Left ventricle myocardium superior (tissue), 1 donor: ENCODE results near the gene CELA2A. TPM values are rescaled to one million over a fixed set of nuclear protein-coding genes. Genes with fewer than 3 reads are reported as not detected.
"Not testable (repeated sequence)": the region's sequence is repeated elsewhere in the genome, so short reads cannot be mapped to it uniquely, and the experiment has no call there.

Experiments used
- ATAC-seq: fragments of 200-7000 bp; cut with Tn5 transposase; one replicate; pipeline ENCODE4 v1.9.1; 2020; ENCODE audit warnings: mild to moderate bottlenecking, moderate library complexity
- DNase-seq: peaks from one replicate; pipeline ENCODE4 v3.0.0-alpha.2; 2020
- intact Hi-C: fragments of 100-400 bp; cut with micrococcal nuclease; formaldehyde crosslinking; loops from one replicate; pipeline ENCODE4 v1.11.0; 2022
- total RNA-seq: library from RNA; stranded (reverse); fragmentation: NEBNext Ultra II Directional; extraction: Animal tissue kit (Norgen Biotek cat#: 25700); gene quantifications from one replicate; pipeline ENCODE4 v1.2.1, GENCODE V29; 2021
- donor health status: DM: no; HTN: yes; CAD: no; lungs with severe emphysema.

The CELA2A gene
- total RNA-seq, 1 donor from 2014 or later, result not detected

DNA sequence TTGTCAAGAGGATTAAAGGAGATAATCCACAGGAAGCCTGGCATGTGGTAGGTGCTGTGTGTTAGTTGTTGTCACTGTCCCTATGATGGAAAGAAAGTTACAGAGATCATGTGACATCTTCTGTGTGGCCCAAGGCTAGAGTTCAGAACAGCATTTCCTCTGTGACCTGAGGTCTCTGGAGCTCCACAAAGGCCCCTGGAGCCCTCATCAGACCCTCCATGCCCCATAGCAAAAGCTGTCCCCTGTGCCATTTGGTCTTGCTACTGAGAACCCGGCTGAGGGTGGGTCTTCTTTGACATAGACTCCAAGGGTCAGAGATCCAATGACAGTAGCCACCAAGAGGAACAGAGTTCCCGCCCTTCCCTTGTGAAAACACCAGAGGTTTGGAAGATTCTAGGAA, 27.4 kb downstream of the CELA2A start:
- intact Hi-C loops, result no loop called here
- ATAC-seq (no peak), DNase-seq (no peak)

- intact Hi-C loops, DNase-seq, ATAC-seq: not testable (repeated sequence)
Measured at GRCh38 chr1:15484443-15484842, 27.9 kb downstream of the CELA2A start.

DNA sequence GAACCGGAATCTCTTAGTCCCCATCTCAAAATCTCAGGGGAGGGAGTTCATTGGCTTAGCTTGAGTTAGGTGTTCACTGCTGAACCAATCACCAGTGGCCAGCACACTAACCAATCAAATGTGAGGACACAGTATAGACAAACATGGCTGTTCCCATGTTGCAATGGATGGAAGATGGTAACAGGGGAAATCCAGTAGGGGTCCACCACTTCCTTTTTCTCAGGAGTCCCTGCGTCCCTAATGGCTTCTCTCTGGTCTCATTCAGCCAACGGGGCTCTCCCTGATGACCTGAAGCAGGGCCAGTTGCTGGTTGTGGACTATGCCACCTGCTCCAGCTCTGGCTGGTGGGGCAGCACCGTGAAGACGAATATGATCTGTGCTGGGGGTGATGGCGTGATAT, 29.1 kb downstream of the CELA2A start:
- intact Hi-C loops, result no loop called here
- ATAC-seq, result no peak
- DNase-seq, result no peak

- ATAC-seq, DNase-seq, intact Hi-C loops: not testable (repeated sequence)
Measured at GRCh38 chr1:15486844-15487610, 30.5 kb downstream of the CELA2A start.

DNA sequence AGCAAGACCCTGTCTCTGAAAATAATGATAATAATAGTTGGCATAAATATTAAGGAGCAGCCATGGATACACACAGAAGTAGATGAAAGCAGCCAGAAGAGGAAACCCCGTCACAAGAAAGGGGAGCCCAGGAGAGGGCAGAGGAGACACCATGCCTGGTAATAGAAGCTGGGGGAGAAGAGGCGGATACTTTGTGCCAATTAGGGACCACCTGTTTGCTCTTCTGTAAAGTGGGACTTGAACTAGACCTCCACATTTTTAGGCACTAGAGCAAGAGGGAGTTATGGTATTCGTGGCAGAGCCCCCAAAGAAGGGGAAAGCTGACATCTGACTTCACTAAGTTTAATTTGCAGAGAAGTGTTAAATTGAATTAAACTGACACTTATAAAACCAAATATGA, 31.8 kb downstream of the CELA2A start:
- intact Hi-C loops, result no loop called here
- no peak for ATAC-seq
- DNase-seq, result no peak

GRCh38 chr1:15489052-15489736, 32.7 kb downstream of the CELA2A start:
- intact Hi-C loops, result no loop called here
- DNase-seq (peak; percentile 41), ATAC-seq (peak; percentile 52)

DNA sequence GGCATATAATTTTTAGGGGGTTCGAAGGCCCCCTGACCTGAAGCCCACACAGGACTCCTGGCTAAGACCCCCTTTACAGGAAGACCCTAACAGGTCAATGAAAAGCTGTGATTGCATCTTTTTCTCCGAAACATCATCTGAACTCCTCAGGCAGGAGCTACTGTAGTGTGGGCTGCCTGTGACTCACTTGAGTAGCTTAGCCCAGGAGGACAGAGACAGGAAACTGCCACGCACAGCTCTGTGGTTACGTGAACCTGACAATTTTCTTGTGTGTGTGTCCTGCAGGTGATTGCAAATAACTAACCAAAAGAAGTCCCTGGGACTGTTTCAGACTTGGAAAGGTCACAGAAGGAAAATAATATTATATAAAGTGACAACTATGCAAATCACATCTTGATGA, 34.5 kb downstream of the CELA2A start:
- intact Hi-C loops, DNase-seq, ATAC-seq: not testable (repeated sequence)

DNA sequence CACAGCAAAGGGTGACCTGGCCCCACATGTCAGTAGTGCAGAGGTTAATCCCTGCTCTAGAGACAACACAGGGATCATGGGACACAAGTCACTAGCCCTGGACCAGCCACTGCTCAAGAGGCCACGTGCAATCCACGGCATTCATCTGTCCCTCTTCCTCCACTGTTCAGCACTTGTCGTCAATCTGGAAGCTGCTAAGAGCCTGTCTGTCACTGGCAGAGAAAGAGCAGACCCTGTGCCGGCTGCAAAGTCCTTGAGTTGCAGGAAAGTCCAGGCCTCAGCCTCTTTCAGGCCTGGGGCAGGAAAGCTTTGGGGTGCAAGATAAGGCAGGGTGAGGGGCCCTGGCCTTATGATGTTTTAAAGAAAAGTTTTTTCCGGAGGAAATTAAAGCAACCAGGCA, 36.1 kb downstream of the CELA2A start:
- peak; percentile 92 for ATAC-seq
- peak; percentile 70 for DNase-seq
- intact Hi-C loops, result no loop called here

DNA sequence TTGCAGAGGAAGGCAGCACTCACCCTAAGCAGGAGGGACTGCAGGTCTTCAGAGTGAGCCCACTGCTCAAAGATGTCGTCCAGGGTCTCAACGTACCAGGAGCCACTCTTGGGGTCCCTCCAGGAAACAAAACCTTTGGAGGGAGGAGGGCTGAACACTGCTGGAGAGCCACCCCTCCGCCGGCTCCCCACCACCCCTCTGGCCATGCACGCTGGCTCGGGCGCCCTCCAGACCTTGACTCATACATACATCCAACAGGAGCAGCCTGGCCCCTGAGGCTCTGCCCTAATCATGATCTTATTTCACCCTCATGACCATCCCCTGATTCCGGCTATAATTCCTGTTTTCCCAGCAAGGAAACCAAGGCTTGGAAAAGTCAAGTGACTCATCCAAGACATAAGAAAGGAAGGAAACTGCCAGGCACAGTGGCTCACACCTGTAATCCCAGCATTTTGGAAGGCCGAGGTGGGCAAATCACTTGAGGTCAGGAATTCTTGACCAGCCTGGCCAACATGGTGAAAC, 37.4 kb downstream of the CELA2A start:
- DNase-seq (no peak), ATAC-seq (no peak)
- intact Hi-C loops, result no loop called here

DNA sequence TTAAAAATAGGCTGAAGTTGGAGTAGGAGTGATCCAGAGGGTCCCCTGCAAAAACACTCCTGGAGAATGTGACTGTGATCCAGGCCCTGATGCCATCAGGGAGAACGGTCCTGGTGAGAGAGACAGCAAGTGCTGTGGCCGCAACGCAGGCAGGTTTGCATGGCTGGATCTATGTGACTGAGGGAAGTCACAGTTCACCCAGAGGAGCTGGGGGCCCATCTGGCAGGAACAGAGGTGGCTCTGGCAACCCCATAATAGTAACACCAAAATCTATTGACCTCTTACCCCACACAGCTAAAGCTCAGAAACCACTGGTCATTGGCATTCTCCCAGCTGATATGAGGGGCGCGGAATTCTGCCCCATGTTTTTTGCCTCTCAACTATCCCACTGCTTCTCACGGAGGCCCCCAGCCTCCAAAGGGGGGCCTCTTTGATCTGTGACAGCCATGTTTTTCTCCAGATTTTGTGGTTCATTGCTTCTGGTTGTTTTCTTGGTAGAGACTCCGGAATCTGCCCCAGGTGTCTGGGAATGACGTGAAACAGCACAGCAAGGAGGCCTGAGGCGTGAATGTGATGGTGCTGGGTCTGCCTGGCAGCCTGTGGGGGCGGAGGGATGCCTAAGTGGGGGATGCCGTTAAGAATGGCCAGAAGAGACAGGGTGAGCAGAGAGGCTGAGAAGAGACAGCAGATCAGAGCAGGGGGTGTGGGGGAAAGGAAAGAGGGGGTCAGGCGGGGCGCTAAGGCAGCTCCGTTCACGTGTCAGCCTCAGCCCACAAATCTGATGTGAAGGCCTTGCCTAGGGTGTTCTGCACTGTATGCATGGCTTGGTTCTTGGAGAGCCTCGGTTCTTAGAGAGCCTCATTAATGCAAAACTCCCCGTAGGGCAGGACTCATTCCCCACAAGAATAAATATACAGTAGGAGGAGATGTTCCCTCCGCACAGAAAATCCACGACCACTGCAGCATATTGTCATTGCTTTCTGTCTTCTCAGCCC, 43.9 kb downstream of the CELA2A start:
- ATAC-seq, result no peak
- no peak for DNase-seq
- intact Hi-C loops, result no loop called here

GRCh38 chr1:15501208-15502032, 44.9 kb downstream of the CELA2A start:
- intact Hi-C loops, result no loop called here
- DNase-seq, result peak; percentile 76
- peak; percentile 68 for ATAC-seq

GRCh38 chr1:15504436-15504835, 47.9 kb downstream of the CELA2A start:
- DNase-seq (no peak), ATAC-seq (no peak)
- intact Hi-C loops, result no loop called here

DNA sequence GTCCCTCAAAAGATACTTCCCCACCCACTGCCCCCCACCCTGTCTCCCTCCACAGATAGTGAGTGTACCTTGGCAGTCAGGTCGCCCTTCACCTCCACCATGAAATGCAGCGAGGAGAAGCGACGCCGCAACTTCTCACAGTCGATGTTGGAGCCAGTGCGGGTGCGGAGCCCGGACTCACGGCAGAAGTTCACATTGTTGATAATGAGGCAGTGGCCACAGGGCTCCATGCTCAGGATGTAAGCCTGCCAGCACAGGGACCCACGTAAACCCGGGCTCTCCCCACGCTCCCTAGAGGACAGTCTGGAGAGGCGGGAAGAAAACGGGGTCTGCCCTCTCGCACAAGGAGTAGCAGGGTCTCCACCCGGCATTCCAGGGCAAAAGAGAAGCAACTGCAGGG, 50.3 kb downstream of the CELA2A start:
- intact Hi-C loops, result no loop called here
- DNase-seq (no peak), ATAC-seq (peak; percentile 5)

GRCh38 chr1:15507278-15507677, 50.7 kb downstream of the CELA2A start:
- peak; percentile 78 for ATAC-seq
- DNase-seq, result no peak
- intact Hi-C loops, result no loop called here

GRCh38 chr1:15508700-15509487, 52.4 kb downstream of the CELA2A start:
- intact Hi-C loops, result no loop called here
- DNase-seq (no peak), ATAC-seq (no peak)

- ATAC-seq (no peak), DNase-seq (no peak)
- intact Hi-C loops, result no loop called here
Measured at GRCh38 chr1:15509586-15509985, 53.1 kb downstream of the CELA2A start.

GRCh38 chr1:15510611-15511405, 54.3 kb downstream of the CELA2A start:
- ATAC-seq, result no peak
- DNase-seq, result no peak
- intact Hi-C loops, result no loop called here
